HCT116 (cell line): ENCODE data around the gene RPL22L1. TPM values are rescaled to one million over a fixed set of nuclear protein-coding genes. Genes with fewer than 3 reads are reported as not detected.
"Not testable (repeated sequence)": the region's sequence is repeated elsewhere in the genome, so short reads cannot be mapped to it uniquely, and the experiment has no call there.

ENCODE experiments used
- ATAC-seq: fragments of 200-7000 bp; cut with Tn5 transposase; 2 replicates; pipeline ENCODE4 v1.9.1; 2020; ENCODE audit warnings: mild to moderate bottlenecking, moderate library complexity
- BruUV-seq: library from RNA; stranded (reverse); fragments of 400-500 nt; replicated peaks from 2 replicates; lab custom pipeline; 2021; lab: Mats Ljungman, UMichigan
- CTCF ChIA-PET: fragments of 300-600 bp; sonication (Branson Sonifier 250); formaldehyde crosslinking; loops from one replicate; lab custom pipeline; 2021; ENCODE audit warnings: antibody characterized with exemption; lab: Charles Lee
- POLR2A ChIA-PET: fragments of 300-600, 350-600 bp; sonication (Branson Sonifier 250); formaldehyde crosslinking; loops from one replicate; lab custom pipeline; 2021; ENCODE audit warnings: antibody characterized with exemption; lab: Charles Lee
- RAD21 ChIA-PET, 2 experiments: fragments of 300-600 bp; sonication (Branson Sonifier 250); formaldehyde crosslinking; loops; one replicate each; lab custom pipeline; 2023; ENCODE audit warnings: low total read pairs in 2 of 2; ENCODE audit not compliant: uncharacterized antibody in 2 of 2, unreplicated experiment in 2 of 2, low non-redundant PET in 1 of 2; lab: Charles Lee
- DNase-seq: peaks from one replicate; pipeline ENCODE4 v3.0.0-alpha.2; 2010; ENCODE audit warnings: low read depth, low spot score
- H2AFZ ChIP-seq: fragments of 200-600 bp; shearing (Covaris generic), sonication (generic); 2 replicates; pipeline ENCODE4 v1.6.1; 2017; ENCODE audit warnings: low read depth, mixed run types, mixed read lengths, antibody characterized with exemption, low read length; ENCODE audit not compliant: poor library complexity, severe bottlenecking
- H3K27ac ChIP-seq: 2 replicates; pipeline ENCODE4 v1.5.1; 2012; ENCODE audit warnings: low read depth, low read length
- H3K27me3 ChIP-seq: fragments of 200-600 bp; sonication (generic); 2 replicates; pipeline ENCODE4 v1.6.1; 2016; ENCODE audit warnings: mixed run types, low read length, mixed read lengths; ENCODE audit not compliant: insufficient read depth
- H3K36me3 ChIP-seq, 2 experiments: fragments of 200-500 bp in 1 of 2; fragments of 200-600 bp in 1 of 2; sonication (Bioruptor generic) in 1 of 2; sonication (generic) in 1 of 2; 2 replicates each; pipeline versions ENCODE4 v1.5.1 to v1.6.1; 2014 to 2016; ENCODE audit warnings: low read length in 2 of 2, inconsistent platforms in 1 of 2, mixed read lengths in 1 of 2, mixed run types in 1 of 2; ENCODE audit not compliant: insufficient read depth in 2 of 2, control insufficient read depth in 1 of 2
- H3K4me1 ChIP-seq, 2 experiments: fragments of 200-600 bp in 1 of 2; sonication (generic) in 1 of 2; 2 replicates each; pipeline versions ENCODE4 v1.5.1 to v1.6.1; 2012 to 2017; ENCODE audit warnings: low read length in 2 of 2, inconsistent platforms in 1 of 2, mild to moderate bottlenecking in 1 of 2, mixed read lengths in 1 of 2, mixed run types in 1 of 2, moderate library complexity in 1 of 2; ENCODE audit not compliant: insufficient read depth in 2 of 2, control insufficient read depth in 1 of 2
- H3K4me2 ChIP-seq: fragments of 200-600 bp; sonication (generic); 2 replicates; pipeline ENCODE4 v1.6.1; 2017; ENCODE audit warnings: mixed run types, low read length, mixed read lengths
- H3K4me3 ChIP-seq, 2 experiments: fragments of 200-600 bp in 1 of 2; sonication (generic) in 1 of 2; replicated peaks in 1 of 2; 2 replicates each; pipeline ENCODE4 v1.5.1; 2011 to 2016; ENCODE audit warnings: low read length in 2 of 2, control low read depth in 1 of 2, low read depth in 1 of 2, mild to moderate bottlenecking in 1 of 2, mixed read lengths in 1 of 2, mixed run types in 1 of 2
- H3K79me2 ChIP-seq: fragments of 200-600 bp; sonication (generic); 2 replicates; pipeline ENCODE4 v1.6.1; 2017; ENCODE audit warnings: mild to moderate bottlenecking, mixed run types, low read length, moderate library complexity, mixed read lengths; ENCODE audit not compliant: insufficient read depth
- H3K9ac ChIP-seq: fragments of 200-600 bp; sonication (generic); 2 replicates; pipeline ENCODE4 v1.6.1; 2016; ENCODE audit warnings: low read length, mixed read lengths
- H3K9me2 ChIP-seq: fragments of 200-600 bp; sonication (generic), shearing (Covaris generic); 2 replicates; pipeline ENCODE4 v1.6.1; 2017; ENCODE audit warnings: mixed run types, mild to moderate bottlenecking, moderate library complexity; ENCODE audit not compliant: insufficient read depth
- H3K9me3 ChIP-seq, 2 experiments: fragments of 200-500 bp in 1 of 2; fragments of 200-600 bp in 1 of 2; sonication (Bioruptor generic) in 1 of 2; sonication (generic) in 1 of 2; 2 replicates each; pipeline ENCODE4 v1.6.1; 2014 to 2017; ENCODE audit warnings: low read length in 2 of 2, mixed read lengths in 2 of 2, inconsistent platforms in 1 of 2, low read depth in 1 of 2, mild to moderate bottlenecking in 1 of 2, mixed run types in 1 of 2, moderate library complexity in 1 of 2; ENCODE audit not compliant: control insufficient read depth in 1 of 2, insufficient read depth in 1 of 2
- H4K20me1 ChIP-seq: fragments of 200-600 bp; sonication (generic), shearing (Covaris generic); 2 replicates; pipeline ENCODE4 v1.6.1; 2017; ENCODE audit warnings: mixed run types, mild to moderate bottlenecking, moderate library complexity; ENCODE audit not compliant: insufficient read depth
- intact Hi-C: fragments of 100-400 bp; cut with micrococcal nuclease; formaldehyde crosslinking; loops from 2 replicates; pipeline ENCODE4 v1.10.0; 2022
- total RNA-seq: library from RNA; stranded (reverse); gene quantifications from one replicate; pipeline ENCODE4 v1.2.1, GENCODE V29; 2021; ENCODE audit not compliant: unreplicated experiment

RPL22L1 gene
- total RNA-seq, 1 experiment from 2014 or later = 492 TPM

DNA sequence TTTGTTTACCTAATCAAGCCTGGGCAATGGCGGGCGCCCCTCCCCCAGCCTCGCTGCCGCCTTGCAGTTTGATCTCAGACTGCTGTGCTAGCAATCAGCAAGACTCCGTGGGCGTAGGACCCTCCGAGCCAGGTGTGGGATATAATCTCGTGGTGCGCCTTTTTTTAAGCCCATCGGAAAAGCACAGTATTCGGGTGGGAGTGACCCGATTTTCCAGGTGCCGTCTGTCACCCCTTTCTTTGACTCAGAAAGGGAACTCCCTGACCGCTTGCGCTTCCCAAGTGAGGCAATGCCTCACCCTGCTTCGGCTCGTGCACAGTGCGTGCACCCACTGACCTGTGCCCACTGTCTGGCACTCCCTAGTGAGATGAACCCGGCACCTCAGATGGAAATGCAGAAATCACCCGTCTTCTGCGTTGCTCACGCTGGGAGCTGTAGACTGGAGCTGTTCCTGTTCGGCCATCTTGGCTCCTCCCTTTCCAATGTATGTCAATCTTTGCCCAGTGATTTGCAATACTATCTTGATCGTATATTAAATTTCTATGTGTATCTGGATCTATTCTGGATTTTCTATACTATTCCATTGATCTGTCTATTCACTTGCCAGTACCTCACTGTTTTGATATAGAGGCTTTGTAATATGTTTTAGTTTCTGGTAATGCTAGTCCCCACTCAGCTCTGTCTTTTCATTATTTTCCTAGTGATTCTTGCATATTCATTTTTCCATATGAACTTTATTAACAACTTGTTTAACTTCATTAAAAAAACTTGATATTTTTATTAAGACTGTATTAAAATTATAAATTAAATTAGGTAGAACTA lies 14.3 kb upstream of the RPL22L1 start:
- H3K4me2 ChIP-seq, H3K9me3 ChIP-seq, H3K9ac ChIP-seq, DNase-seq, H4K20me1 ChIP-seq, H3K79me2 ChIP-seq, CTCF ChIA-PET, RAD21 ChIA-PET, H3K9me2 ChIP-seq, intact Hi-C loops, H3K4me1 ChIP-seq, H3K36me3 ChIP-seq, ATAC-seq, POLR2A ChIA-PET, H2AFZ ChIP-seq, BruUV-seq, H3K27ac ChIP-seq, H3K4me3 ChIP-seq, H3K27me3 ChIP-seq: not testable (repeated sequence)

DNA sequence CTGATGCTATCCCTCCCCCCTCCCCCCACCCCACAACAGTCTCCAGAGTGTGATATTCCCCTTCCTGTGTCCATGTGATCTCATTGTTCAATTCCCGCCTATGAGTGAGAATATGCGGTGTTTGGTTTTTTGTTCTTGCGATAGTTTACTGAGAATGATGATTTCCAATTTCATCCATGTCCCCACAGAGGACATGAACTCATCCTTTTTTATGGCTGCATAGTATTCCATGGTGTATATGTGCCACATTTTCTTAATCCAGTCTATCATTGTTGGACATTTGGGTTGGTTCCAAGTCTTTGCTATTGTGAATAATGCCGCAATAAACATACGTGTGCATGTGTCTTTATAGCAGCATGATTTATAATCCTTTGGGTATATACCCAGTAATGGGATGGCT lies 8.7 kb upstream of the RPL22L1 start:
- H3K27me3 ChIP-seq, H3K4me3 ChIP-seq, ATAC-seq, H3K4me2 ChIP-seq, H3K4me1 ChIP-seq, H3K9me3 ChIP-seq, CTCF ChIA-PET, DNase-seq, POLR2A ChIA-PET, intact Hi-C loops, H4K20me1 ChIP-seq, H3K36me3 ChIP-seq, H3K9ac ChIP-seq, RAD21 ChIA-PET, BruUV-seq, H3K27ac ChIP-seq, H3K9me2 ChIP-seq, H2AFZ ChIP-seq, H3K79me2 ChIP-seq: not testable (repeated sequence)

DNA sequence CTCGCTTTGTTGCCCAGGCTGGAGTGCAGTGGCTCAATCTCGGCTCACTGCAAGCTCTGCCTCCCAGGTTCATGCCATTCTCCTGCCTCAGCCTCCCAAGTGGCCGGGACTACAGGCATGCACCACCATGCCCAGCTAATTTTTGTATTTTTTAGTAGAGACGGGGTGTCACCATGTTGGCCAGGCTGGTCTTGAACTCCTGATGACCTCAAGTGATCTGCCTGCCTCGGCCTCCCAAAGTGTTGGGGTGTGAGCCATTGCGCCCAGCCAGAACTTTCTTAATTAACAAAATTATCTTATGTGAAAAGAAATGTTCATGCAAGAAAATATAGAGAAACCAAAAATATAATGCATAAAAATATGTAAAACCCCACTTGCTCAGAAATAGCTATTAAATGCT lies 7.3 kb upstream of the RPL22L1 start:
- RAD21 ChIA-PET, H3K9me2 ChIP-seq, BruUV-seq, H3K4me1 ChIP-seq, H3K9me3 ChIP-seq, intact Hi-C loops, H3K27me3 ChIP-seq, H2AFZ ChIP-seq, H3K27ac ChIP-seq, POLR2A ChIA-PET, H3K36me3 ChIP-seq, H3K4me2 ChIP-seq, H4K20me1 ChIP-seq, ATAC-seq, DNase-seq, H3K4me3 ChIP-seq, H3K79me2 ChIP-seq, CTCF ChIA-PET, H3K9ac ChIP-seq: not testable (repeated sequence)
